Panc1 (cell line): ENCODE results near the gene MPRIP.

Experiments
- POLR2AphosphoS5 ChIP-seq: IDR thresholded peaks from 2 replicates; pipeline ENCODE4 v1.6.1; 2012; ENCODE audit warnings: mild to moderate bottlenecking, low read depth, low read length, moderate library complexity
- SIN3A ChIP-seq: IDR thresholded peaks from 2 replicates; pipeline ENCODE4 v1.6.1; 2012; ENCODE audit warnings: low read depth, mild to moderate bottlenecking, low read length, moderate library complexity, borderline replicate concordance; ENCODE audit not compliant: insufficient read depth
- TF ChIP-seq, protein P1 (sequence below): fragments of 450-650 bp; IDR thresholded peaks from 2 replicates; pipeline ENCODE4 v1.5.1; 2017; ENCODE audit warnings: mild to moderate bottlenecking
- TF ChIP-seq, protein P2 (sequence below), 2 experiments: IDR thresholded peaks; 2 replicates each; pipeline ENCODE4 v1.6.1; 2011 to 2012; ENCODE audit warnings: low read depth in 2 of 2, control low read depth in 1 of 2, low read length in 1 of 2, mild to moderate bottlenecking in 1 of 2, moderate library complexity in 1 of 2; ENCODE audit not compliant: insufficient read depth in 1 of 2

DNA sequence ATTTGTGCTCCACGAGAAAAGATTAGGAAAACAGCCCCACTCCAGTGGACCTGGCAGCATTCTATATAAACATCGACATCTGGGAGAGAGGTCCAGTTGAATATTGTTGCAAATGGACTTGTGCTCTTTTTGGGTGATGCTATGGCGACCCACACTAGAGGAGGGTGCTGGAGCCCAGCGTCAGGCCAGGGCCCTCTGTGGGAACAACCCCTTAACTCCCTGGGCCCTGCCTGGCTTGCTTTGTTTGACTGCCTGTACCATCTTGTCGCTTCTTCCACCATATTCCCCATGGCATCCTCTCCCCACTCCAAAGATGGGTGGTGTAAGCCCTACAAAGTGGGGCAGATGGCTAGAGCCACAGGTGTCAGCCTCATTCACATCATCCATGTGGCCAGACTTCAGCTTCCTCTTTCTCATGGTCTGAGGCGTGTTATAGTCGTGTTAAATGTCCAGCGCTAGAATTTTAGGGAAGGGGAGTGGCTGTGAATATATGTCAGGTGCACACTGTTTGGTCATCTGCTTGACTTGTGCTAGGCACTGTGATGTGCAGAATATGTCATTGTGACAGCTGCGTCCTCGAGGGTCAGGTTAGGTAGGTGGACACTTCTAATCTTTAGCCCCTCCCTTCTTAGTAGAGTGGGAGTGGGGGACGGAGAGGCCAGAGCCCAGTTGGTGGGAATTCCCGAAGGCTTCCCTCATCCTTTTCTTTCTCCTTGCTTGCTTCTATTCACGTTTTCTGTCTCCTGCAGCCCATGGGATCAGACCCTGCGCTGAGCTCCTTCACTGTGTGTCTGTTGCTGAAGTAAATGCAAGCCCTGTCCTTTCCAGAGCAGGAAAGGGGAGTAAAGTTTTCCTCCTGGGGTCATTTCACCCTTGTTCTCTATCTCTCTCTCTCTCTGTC, 49.8 kb downstream of the MPRIP start:
- TF ChIP-seq, protein P1, sequence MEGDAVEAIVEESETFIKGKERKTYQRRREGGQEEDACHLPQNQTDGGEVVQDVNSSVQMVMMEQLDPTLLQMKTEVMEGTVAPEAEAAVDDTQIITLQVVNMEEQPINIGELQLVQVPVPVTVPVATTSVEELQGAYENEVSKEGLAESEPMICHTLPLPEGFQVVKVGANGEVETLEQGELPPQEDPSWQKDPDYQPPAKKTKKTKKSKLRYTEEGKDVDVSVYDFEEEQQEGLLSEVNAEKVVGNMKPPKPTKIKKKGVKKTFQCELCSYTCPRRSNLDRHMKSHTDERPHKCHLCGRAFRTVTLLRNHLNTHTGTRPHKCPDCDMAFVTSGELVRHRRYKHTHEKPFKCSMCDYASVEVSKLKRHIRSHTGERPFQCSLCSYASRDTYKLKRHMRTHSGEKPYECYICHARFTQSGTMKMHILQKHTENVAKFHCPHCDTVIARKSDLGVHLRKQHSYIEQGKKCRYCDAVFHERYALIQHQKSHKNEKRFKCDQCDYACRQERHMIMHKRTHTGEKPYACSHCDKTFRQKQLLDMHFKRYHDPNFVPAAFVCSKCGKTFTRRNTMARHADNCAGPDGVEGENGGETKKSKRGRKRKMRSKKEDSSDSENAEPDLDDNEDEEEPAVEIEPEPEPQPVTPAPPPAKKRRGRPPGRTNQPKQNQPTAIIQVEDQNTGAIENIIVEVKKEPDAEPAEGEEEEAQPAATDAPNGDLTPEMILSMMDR, result no peak
- TF ChIP-seq SIN3A (no peak), POLR2AphosphoS5 (no peak)
- TF ChIP-seq, protein P2, sequence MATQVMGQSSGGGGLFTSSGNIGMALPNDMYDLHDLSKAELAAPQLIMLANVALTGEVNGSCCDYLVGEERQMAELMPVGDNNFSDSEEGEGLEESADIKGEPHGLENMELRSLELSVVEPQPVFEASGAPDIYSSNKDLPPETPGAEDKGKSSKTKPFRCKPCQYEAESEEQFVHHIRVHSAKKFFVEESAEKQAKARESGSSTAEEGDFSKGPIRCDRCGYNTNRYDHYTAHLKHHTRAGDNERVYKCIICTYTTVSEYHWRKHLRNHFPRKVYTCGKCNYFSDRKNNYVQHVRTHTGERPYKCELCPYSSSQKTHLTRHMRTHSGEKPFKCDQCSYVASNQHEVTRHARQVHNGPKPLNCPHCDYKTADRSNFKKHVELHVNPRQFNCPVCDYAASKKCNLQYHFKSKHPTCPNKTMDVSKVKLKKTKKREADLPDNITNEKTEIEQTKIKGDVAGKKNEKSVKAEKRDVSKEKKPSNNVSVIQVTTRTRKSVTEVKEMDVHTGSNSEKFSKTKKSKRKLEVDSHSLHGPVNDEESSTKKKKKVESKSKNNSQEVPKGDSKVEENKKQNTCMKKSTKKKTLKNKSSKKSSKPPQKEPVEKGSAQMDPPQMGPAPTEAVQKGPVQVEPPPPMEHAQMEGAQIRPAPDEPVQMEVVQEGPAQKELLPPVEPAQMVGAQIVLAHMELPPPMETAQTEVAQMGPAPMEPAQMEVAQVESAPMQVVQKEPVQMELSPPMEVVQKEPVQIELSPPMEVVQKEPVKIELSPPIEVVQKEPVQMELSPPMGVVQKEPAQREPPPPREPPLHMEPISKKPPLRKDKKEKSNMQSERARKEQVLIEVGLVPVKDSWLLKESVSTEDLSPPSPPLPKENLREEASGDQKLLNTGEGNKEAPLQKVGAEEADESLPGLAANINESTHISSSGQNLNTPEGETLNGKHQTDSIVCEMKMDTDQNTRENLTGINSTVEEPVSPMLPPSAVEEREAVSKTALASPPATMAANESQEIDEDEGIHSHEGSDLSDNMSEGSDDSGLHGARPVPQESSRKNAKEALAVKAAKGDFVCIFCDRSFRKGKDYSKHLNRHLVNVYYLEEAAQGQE (IDR thresholded peaks at IDR 0.05; ENCODE audit: insufficient read depth in 1 of 2, low read depth in 2 of 2, low read length in 1 of 2), result no peak
